Adipocyte (in vitro differentiated cells): ENCODE results near the gene KIAA1755.

Source experiments
- DNase-seq: peaks from one replicate; pipeline ENCODE4 v3.0.0-alpha.2; 2015; ENCODE audit warnings: low read depth
- H3K27me3 ChIP-seq: replicated peaks from 2 replicates; pipeline ENCODE4 v1.7.0; 2013; ENCODE audit warnings: mild to moderate bottlenecking, low read length, moderate library complexity; ENCODE audit not compliant: control insufficient read depth, insufficient read depth
- H3K36me3 ChIP-seq: 2 replicates; pipeline ENCODE4 v1.7.0; 2013; ENCODE audit warnings: low read length, mild to moderate bottlenecking, moderate library complexity; ENCODE audit not compliant: control insufficient read depth, insufficient read depth, severe bottlenecking
- H3K4me1 ChIP-seq: 2 replicates; pipeline ENCODE4 v1.7.0; 2013; ENCODE audit warnings: mild to moderate bottlenecking, low read length, moderate library complexity; ENCODE audit not compliant: control insufficient read depth, insufficient read depth
- H3K4me3 ChIP-seq: 2 replicates; pipeline ENCODE4 v1.7.0; 2013; ENCODE audit warnings: mild to moderate bottlenecking, low read length, moderate library complexity
- H3K9ac ChIP-seq: 2 replicates; pipeline ENCODE4 v1.7.0; 2013; ENCODE audit warnings: mild to moderate bottlenecking, low read length, moderate library complexity
- H3K9me3 ChIP-seq: 2 replicates; pipeline ENCODE4 v1.7.0; 2013; ENCODE audit warnings: mild to moderate bottlenecking, low read length, moderate library complexity; ENCODE audit not compliant: control insufficient read depth

The KIAA1755 gene

GRCh38 chr20:38271608-38272120 is 11.1 kb upstream of the KIAA1755 start:
- DNase-seq = peak; percentile 44
- Histone ChIP-seq H3K4me3 (peak overlapping the region; percentile 35), H3K27me3 (no peaks in the 10 kb centered on the region), H3K36me3 (no peaks in the 10 kb centered on the region), H3K9ac (no peak overlapping the region), H3K9me3 (peaks cover 6% of the 10 kb centered on the region), H3K4me1 (peaks cover 44% of the 10 kb centered on the region)

- peaks cover 6% of the 10 kb centered on the region for H3K9me3 ChIP-seq
- peaks cover 42% of the 10 kb centered on the region for H3K4me1 ChIP-seq
- H3K27me3 ChIP-seq = no peaks in the 10 kb centered on the region
- no peak overlapping the region for H3K9ac ChIP-seq
- H3K36me3 ChIP-seq = no peaks in the 10 kb centered on the region
- peak; percentile 97 for DNase-seq
- peak overlapping the region; percentile 35 for H3K4me3 ChIP-seq
These were observed 10.5 kb upstream of the KIAA1755 start for GRCh38 chr20:38270869-38271605.

- no peak for DNase-seq
- Histone ChIP-seq H3K4me1 (peaks cover 34% of the 10 kb centered on the region), H3K36me3 (no peaks in the 10 kb centered on the region), H3K9me3 (peaks cover 3% of the 10 kb centered on the region), H3K4me3 (no peak overlapping the region), H3K9ac (no peak overlapping the region), H3K27me3 (no peaks in the 10 kb centered on the region)
These were observed 9.2 kb upstream of the KIAA1755 start for GRCh38 chr20:38269715-38270114.

GRCh38 chr20:38269040-38269439 is 8.5 kb upstream of the KIAA1755 start:
- H3K9me3 ChIP-seq = no peaks in the 10 kb centered on the region
- DNase-seq = no peak
- H3K4me1 ChIP-seq = peaks cover 34% of the 10 kb centered on the region
- H3K36me3 ChIP-seq = no peaks in the 10 kb centered on the region
- no peaks in the 10 kb centered on the region for H3K27me3 ChIP-seq
- no peak overlapping the region for H3K4me3 ChIP-seq
- H3K9ac ChIP-seq = no peak overlapping the region

GRCh38 chr20:38267901-38268514 is 7.5 kb upstream of the KIAA1755 start:
- Histone ChIP-seq H3K27me3 (no peaks in the 10 kb centered on the region), H3K4me3 (no peak overlapping the region), H3K36me3 (no peaks in the 10 kb centered on the region), H3K9ac (no peak overlapping the region), H3K9me3 (no peaks in the 10 kb centered on the region), H3K4me1 (peaks cover 29% of the 10 kb centered on the region)
- no peak for DNase-seq

- no peaks in the 10 kb centered on the region for H3K9me3 ChIP-seq
- no peak overlapping the region for H3K4me3 ChIP-seq
- no peaks in the 10 kb centered on the region for H3K27me3 ChIP-seq
- H3K4me1 ChIP-seq = peaks cover 22% of the 10 kb centered on the region
- H3K36me3 ChIP-seq = no peaks in the 10 kb centered on the region
- DNase-seq = no peak
- no peak overlapping the region for H3K9ac ChIP-seq
These were observed 6.8 kb upstream of the KIAA1755 start for GRCh38 chr20:38267296-38267695.

GRCh38 chr20:38266426-38266825 is 5.9 kb upstream of the KIAA1755 start:
- Histone ChIP-seq H3K9me3 (no peaks in the 10 kb centered on the region), H3K4me3 (no peak overlapping the region), H3K9ac (no peak overlapping the region), H3K27me3 (no peaks in the 10 kb centered on the region), H3K4me1 (peaks cover 13% of the 10 kb centered on the region), H3K36me3 (no peaks in the 10 kb centered on the region)
- DNase-seq = no peak

- H3K9me3 ChIP-seq = no peaks in the 10 kb centered on the region
- H3K4me3 ChIP-seq = no peak overlapping the region
- H3K27me3 ChIP-seq = no peaks in the 10 kb centered on the region
- DNase-seq = no peak
- H3K9ac ChIP-seq = no peak overlapping the region
- H3K36me3 ChIP-seq = no peaks in the 10 kb centered on the region
- peaks cover 14% of the 10 kb centered on the region for H3K4me1 ChIP-seq
These were observed 2.4 kb upstream of the KIAA1755 start for GRCh38 chr20:38262931-38263330.

GRCh38 chr20:38261054-38261390 is 487 bp upstream of the KIAA1755 start:
- no peaks in the 10 kb centered on the region for H3K9me3 ChIP-seq
- no peaks in the 10 kb centered on the region for H3K27me3 ChIP-seq
- H3K9ac ChIP-seq = no peak overlapping the region
- H3K4me3 ChIP-seq = peak overlapping the region; percentile 57
- DNase-seq = no peak
- H3K4me1 ChIP-seq = peaks cover 11% of the 10 kb centered on the region
- no peaks in the 10 kb centered on the region for H3K36me3 ChIP-seq

- Histone ChIP-seq H3K4me3 (peak overlapping the region; percentile 73), H3K4me1 (peaks cover 21% of the 10 kb centered on the region), H3K27me3 (no peaks in the 10 kb centered on the region)
These were observed 534 bp downstream of the KIAA1755 start for GRCh38 chr20:38260025-38260377.

GRCh38 chr20:38258545-38259215 is 1.9 kb downstream of the KIAA1755 start:
- DNase-seq = no peak
- H3K4me1 ChIP-seq = peaks cover 22% of the 10 kb centered on the region
- no peaks in the 10 kb centered on the region for H3K27me3 ChIP-seq
- H3K4me3 ChIP-seq = no peak overlapping the region
- no peak overlapping the region for H3K9ac ChIP-seq
- H3K36me3 ChIP-seq = no peaks in the 10 kb centered on the region
- no peaks in the 10 kb centered on the region for H3K9me3 ChIP-seq

More at GRCh38 chr20:38260025-38260377, 534 bp downstream of the KIAA1755 start:
- peak overlapping the region; percentile 72 for H3K9ac ChIP-seq
- H3K9me3 ChIP-seq = no peaks in the 10 kb centered on the region
- DNase-seq = peak; percentile 44
- no peaks in the 10 kb centered on the region for H3K36me3 ChIP-seq
